H1 (cell line): Measurements from ENCODE around the gene SPPL2B. TPM values are rescaled to one million over a fixed set of nuclear protein-coding genes. Genes with fewer than 3 reads are reported as not detected.

Experiments
- CTCF ChIA-PET: fragments of 300-600 bp; sonication (Branson Sonifier 250); formaldehyde crosslinking; loops from one replicate; lab custom pipeline; 2021; ENCODE audit not compliant: partially characterized antibody; lab: Charles Lee
- POLR2A ChIA-PET: fragments of 300-600 bp; sonication (Branson Sonifier 250); formaldehyde crosslinking; loops from one replicate; lab custom pipeline; 2021; ENCODE audit warnings: inconsistent platforms; ENCODE audit not compliant: partially characterized antibody; lab: Charles Lee
- DNase-seq, 2 experiments: peaks; one replicate each; pipeline versions ENCODE4 v3.0.0 to v3.0.0-alpha.2; 2010 to 2022; ENCODE audit warnings: low spot score in 2 of 2, low read depth in 1 of 2, mixed read lengths in 1 of 2
- FAIRE-seq: peaks from 2 replicates; lab custom pipeline; 2011; peaks lifted over from hg19 to GRCh38; lab: Jason Lieb, UNC
- H2AFZ ChIP-seq: 2 replicates; pipeline ENCODE4 v1.8.1; 2012; ENCODE audit warnings: low read length, inconsistent platforms
- H2AK5ac ChIP-seq: 2 replicates; pipeline ENCODE4 v1.6.1; 2013; ENCODE audit warnings: low read depth, low read length
- H2BK120ac ChIP-seq: replicated peaks from 2 replicates; pipeline ENCODE3; 2013; ENCODE audit warnings: low read depth, low read length, inconsistent platforms
- H2BK12ac ChIP-seq: 2 replicates; pipeline ENCODE4 v1.6.1; 2013; ENCODE audit warnings: low read depth, low read length
- H2BK15ac ChIP-seq: 2 replicates; pipeline ENCODE4 v1.6.1; 2013; ENCODE audit warnings: low read length
- H2BK20ac ChIP-seq: 2 replicates; pipeline ENCODE4 v1.6.1; 2013; ENCODE audit warnings: low read length
- H2BK5ac ChIP-seq: 2 replicates; pipeline ENCODE4 v1.6.1; 2013; ENCODE audit warnings: low read depth, low read length
- H3K14ac ChIP-seq: 2 replicates; pipeline ENCODE4 v1.6.1; 2013; ENCODE audit warnings: inconsistent platforms; ENCODE audit not compliant: insufficient read length
- H3K18ac ChIP-seq: 2 replicates; pipeline ENCODE4 v1.6.1; 2013; ENCODE audit warnings: low read length; ENCODE audit errors: extremely low read depth
- H3K23ac ChIP-seq: 2 replicates; pipeline ENCODE4 v1.6.1; 2013; ENCODE audit warnings: inconsistent platforms; ENCODE audit not compliant: insufficient read length
- H3K23me2 ChIP-seq: 2 replicates; pipeline ENCODE4 v1.6.1; 2013; ENCODE audit warnings: low read depth, low read length
- H3K27ac ChIP-seq: 2 replicates; pipeline ENCODE4 v1.6.1; 2011; ENCODE audit warnings: low read depth, low read length, inconsistent platforms
- H3K27me3 ChIP-seq, 4 experiments: replicated peaks in 1 of 4; 1 replicate in 1 of 4; 2 replicates in 3 of 4; pipeline versions ENCODE4 v1.6.1 to v1.8.1; 2011 to 2013; ENCODE audit warnings: low read length in 3 of 4, mild to moderate bottlenecking in 3 of 4, inconsistent platforms in 2 of 4, mixed read lengths in 2 of 4, moderate library complexity in 1 of 4; ENCODE audit not compliant: control insufficient read depth in 3 of 4, insufficient read depth in 3 of 4; ENCODE audit errors: extremely low read depth in 1 of 4
- H3K36me3 ChIP-seq, 4 experiments: 2 replicates each; pipeline versions ENCODE4 v1.6.1 to v1.8.1; 2011 to 2013; ENCODE audit warnings: mild to moderate bottlenecking in 4 of 4, low read length in 3 of 4, moderate library complexity in 2 of 4, control low read depth in 1 of 4, inconsistent platforms in 1 of 4; ENCODE audit not compliant: insufficient read depth in 4 of 4, control insufficient read depth in 2 of 4
- H3K4ac ChIP-seq: replicated peaks from 2 replicates; pipeline ENCODE3; 2013; ENCODE audit warnings: low read length, low read depth, mixed read lengths, inconsistent platforms; ENCODE audit not compliant: insufficient read length
- H3K4me1 ChIP-seq, 4 experiments: replicated peaks in 1 of 4; 1 replicate in 1 of 4; 2 replicates in 3 of 4; pipeline versions ENCODE4 v1.6.1 to v1.8.1; 2011 to 2013; ENCODE audit warnings: low read length in 3 of 4, inconsistent platforms in 2 of 4, mixed read lengths in 1 of 4; ENCODE audit not compliant: insufficient read depth in 4 of 4, control insufficient read depth in 3 of 4
- H3K4me2 ChIP-seq, 2 experiments: 2 replicates each; pipeline versions ENCODE4 v1.6.1 to v1.8.1; 2011 to 2013; ENCODE audit warnings: low read depth in 2 of 2, low read length in 2 of 2, control low read depth in 1 of 2, inconsistent platforms in 1 of 2, mild to moderate bottlenecking in 1 of 2; ENCODE audit not compliant: insufficient read depth in 1 of 2
- H3K4me3 ChIP-seq, 4 experiments: fragments of 200-600, 300-600 bp in 1 of 4; sonication (generic), shearing (Covaris generic), sonication (Bioruptor Twin) in 1 of 4; 2 replicates each; pipeline versions ENCODE4 v1.5.1 to v1.8.1; 2011 to 2016; ENCODE audit warnings: low read length in 4 of 4, low read depth in 3 of 4, control low read depth in 2 of 4, inconsistent platforms in 2 of 4, mild to moderate bottlenecking in 2 of 4, mixed read lengths in 1 of 4, moderate library complexity in 1 of 4; ENCODE audit not compliant: insufficient read depth in 2 of 4; ENCODE audit errors: extremely low read depth in 1 of 4
- H3K56ac ChIP-seq: replicated peaks from 2 replicates; pipeline ENCODE3; 2013; ENCODE audit warnings: low read depth, mild to moderate bottlenecking, mixed read lengths, low read length, inconsistent platforms; ENCODE audit not compliant: insufficient read length
- H3K79me1 ChIP-seq: 2 replicates; pipeline ENCODE4 v1.6.1; 2013; ENCODE audit warnings: low read depth, low read length, control low read depth
- H3K79me2 ChIP-seq, 2 experiments: 2 replicates each; pipeline versions ENCODE4 v1.6.1 to v1.8.1; 2012 to 2013; ENCODE audit warnings: low read length in 2 of 2, mild to moderate bottlenecking in 2 of 2, inconsistent platforms in 1 of 2; ENCODE audit not compliant: insufficient read depth in 2 of 2, control insufficient read depth in 1 of 2
- H3K9ac ChIP-seq, 4 experiments: replicated peaks in 1 of 4; 1 replicate in 1 of 4; 2 replicates in 3 of 4; pipeline versions ENCODE4 v1.6.1 to v1.8.1; 2011 to 2013; ENCODE audit warnings: low read depth in 3 of 4, low read length in 3 of 4, control low read depth in 2 of 4, mild to moderate bottlenecking in 2 of 4, moderate library complexity in 2 of 4, inconsistent platforms in 1 of 4; ENCODE audit errors: extremely low read depth in 1 of 4
- H3K9me3 ChIP-seq, 2 experiments: 2 replicates each; pipeline versions ENCODE4 v1.6.1 to v1.8.1; 2012 to 2013; ENCODE audit warnings: mild to moderate bottlenecking in 2 of 2, moderate library complexity in 2 of 2, control low read depth in 1 of 2, inconsistent platforms in 1 of 2, low read depth in 1 of 2, low read length in 1 of 2, mixed read lengths in 1 of 2; ENCODE audit not compliant: insufficient read depth in 2 of 2
- H4K20me1 ChIP-seq, 2 experiments: replicated peaks in 1 of 2; 2 replicates each; pipeline versions ENCODE3 to v1.8.1; 2011 to 2013; ENCODE audit warnings: inconsistent platforms in 2 of 2, low read length in 2 of 2, mild to moderate bottlenecking in 1 of 2; ENCODE audit not compliant: insufficient read depth in 2 of 2, control insufficient read depth in 1 of 2
- H4K5ac ChIP-seq: 2 replicates; pipeline ENCODE4 v1.6.1; 2013; ENCODE audit warnings: low read length, low read depth, mixed read lengths, inconsistent platforms; ENCODE audit not compliant: insufficient read length
- H4K8ac ChIP-seq: 2 replicates; pipeline ENCODE4 v1.8.0; 2013; ENCODE audit warnings: mild to moderate bottlenecking, moderate library complexity, low read length, inconsistent platforms; ENCODE audit not compliant: insufficient read depth; ENCODE audit errors: extremely low read depth
- H4K91ac ChIP-seq: replicated peaks from 2 replicates; pipeline ENCODE3; 2013; ENCODE audit warnings: low read length, mixed read lengths, inconsistent platforms; ENCODE audit not compliant: insufficient read length
- BRCA1 ChIP-seq: IDR thresholded peaks from 2 replicates; pipeline ENCODE4 v1.6.1; 2012; ENCODE audit warnings: low read depth, low read length, improper control_type of control experiment
- HDAC6 ChIP-seq: IDR thresholded peaks from one replicate; pipeline ENCODE4 v1.7.1; 2012; ENCODE audit warnings: low read depth, mild to moderate bottlenecking, inconsistent platforms, low read length, moderate library complexity
- PHF8 ChIP-seq: fragments of 200-600 bp; sonication (generic); conservative IDR thresholded peaks from 2 replicates; pipeline ENCODE4 v1.7.1; 2012; ENCODE audit warnings: low read depth, mild to moderate bottlenecking, inconsistent platforms, low read length, moderate library complexity
- POLR2AphosphoS5 ChIP-seq: IDR thresholded peaks from 2 replicates; pipeline ENCODE4 v1.6.1; 2011; ENCODE audit warnings: low read depth, low read length
- SAP30 ChIP-seq: fragments of 300-600 bp; sonication (generic); IDR thresholded peaks from 2 replicates; pipeline ENCODE4 v1.7.1; 2012; ENCODE audit warnings: low read length, moderate library complexity, mild to moderate bottlenecking, inconsistent platforms; ENCODE audit not compliant: insufficient read depth, insufficient replicate concordance
- SIRT6 ChIP-seq: IDR thresholded peaks from one replicate; pipeline ENCODE4 v1.7.1; 2012; ENCODE audit warnings: low read length, inconsistent platforms
- SP4 ChIP-seq: IDR thresholded peaks from 2 replicates; pipeline ENCODE4 v1.6.1; 2012; ENCODE audit warnings: low read length, inconsistent platforms
- SRF ChIP-seq: IDR thresholded peaks from 2 replicates; pipeline ENCODE4 v1.6.1; 2011; ENCODE audit warnings: mild to moderate bottlenecking, low read depth, low read length, moderate library complexity
- TAF7 ChIP-seq: optimal IDR thresholded peaks from 2 replicates; pipeline ENCODE3; 2011; ENCODE audit warnings: low read depth, mild to moderate bottlenecking, inconsistent platforms, low read length, moderate library complexity, borderline replicate concordance
- WGBS, 2 experiments: shearing (Covaris generic) in 1 of 2; methylation state at CpG; one replicate each; pipeline versions ENCODE4 v1.1.6 to v1.1.7; 2013 to 2015; ENCODE audit warnings: low lambda C conversion rate in 2 of 2, mixed read lengths in 2 of 2, inconsistent platforms in 1 of 2, low coverage in 1 of 2, missing lambda C conversion rate in 1 of 2; ENCODE audit not compliant: insufficient replicate concordance in 2 of 2, insufficient coverage in 1 of 2, insufficient read length in 1 of 2; ENCODE audit errors: extremely low coverage in 1 of 2, missing lambda C conversion rate in 1 of 2; 5-methylcytosine and 5-hydroxymethylcytosine counted together
- polyA plus RNA-seq, 7 experiments: library from polyadenylated mRNA; depleted of rRNA in 3 of 7; stranded (reverse) in 5 of 7; unstranded in 2 of 7; fragments of >200 nt in 5 of 7; fragments of 200-250 nt in 2 of 7; gene quantifications; 1 replicate in 5 of 7; 2 replicates in 1 of 7; 4 replicates in 1 of 7; pipeline versions ENCODE4 v1.2.1 to v1.2.3, GENCODE V29; 2011 to 2013; ENCODE audit warnings: missing spikeins in 2 of 7, mixed read lengths in 2 of 7
- total RNA-seq: library from RNA; stranded (reverse); fragmentation: NEBNext Ultra II Directional; extraction: Animal tissue kit (Norgen Biotek cat#: 25700); gene quantifications from 2 replicates; pipeline ENCODE4 v1.2.1, GENCODE V29; 2021
- TF ChIP-seq, protein P1 (sequence below): IDR thresholded peaks from 2 replicates; pipeline ENCODE4 v1.6.1; 2012; ENCODE audit warnings: low read length, inconsistent platforms

SPPL2B gene
- total and polyA plus RNA-seq, 2 of the 8 experiments (the other 6 are each of a cell fraction or from before 2014, with no cell fraction given): 34.8 to 55.7 TPM

DNA sequence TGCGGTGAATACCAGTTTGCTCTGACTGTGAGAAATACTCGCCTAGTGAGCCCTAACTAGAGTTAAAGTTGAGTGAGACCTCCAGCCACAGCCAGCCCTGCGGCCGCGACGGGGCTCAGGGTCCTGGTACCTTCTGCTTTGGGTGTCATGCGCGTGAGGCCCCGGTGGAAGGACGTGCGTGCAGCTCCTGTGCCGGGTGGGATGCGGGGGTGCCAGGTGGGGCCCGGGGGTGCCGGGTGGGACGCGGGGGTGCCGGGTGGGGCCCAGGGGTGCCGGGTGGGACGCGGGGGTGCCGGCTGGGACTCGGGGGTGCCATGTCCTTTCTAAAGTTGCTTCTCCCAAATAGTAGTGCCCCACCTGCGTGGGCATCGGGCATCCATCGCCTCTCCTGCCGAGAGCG lies 23.1 kb downstream of the SPPL2B start:
- 92% methylated on average over 5 of the region's 28 CpGs; no CpG with 5 or more reads in 1 of the 2 experiments for WGBS, 2 experiments
- no peak overlapping the region for H2BK12ac ChIP-seq
- no peak overlapping the region for H2BK15ac ChIP-seq
- no peak overlapping the region for H3K4me2 ChIP-seq
- no peak overlapping the region for H3K4me3 ChIP-seq
- no peaks in the 10 kb centered on the region for H3K4me1 ChIP-seq
- no peak overlapping the region for H2AK5ac ChIP-seq
- H3K18ac ChIP-seq: no peak overlapping the region
- H2BK120ac ChIP-seq: no peak overlapping the region
- H2BK5ac ChIP-seq: no peak overlapping the region
- no peak overlapping the region for H3K14ac ChIP-seq
- H4K8ac ChIP-seq: no peak overlapping the region
- H2BK20ac ChIP-seq: no peak overlapping the region
- no peaks in the 10 kb centered on the region for H3K9me3 ChIP-seq
- ChIA-PET POLR2A (interaction anchor here (0.5 to 1.1 kb wide), 3 partner anchors 20 to 243 kb away, joined by 3 to 4 read pairs (median 3); no protein-coding TSS in a partner anchor), CTCF (interaction anchor here (1.2 to 1.4 kb wide), 3 partner anchors 35 to 329 kb away, joined by 3 read pairs; no protein-coding TSS in a partner anchor)
- no peak overlapping the region for H3K9ac ChIP-seq
- H4K91ac ChIP-seq: no peak overlapping the region
- FAIRE-seq: no peak
- H3K79me2 ChIP-seq: no peaks in the 10 kb centered on the region
- no peak overlapping the region for H3K23ac ChIP-seq
- H4K20me1 ChIP-seq: peaks cover 0 to 6% of the 10 kb centered on the region in 2 experiments
- no peak overlapping the region for H3K4ac ChIP-seq
- no peak for DNase-seq
- peaks cover 0 to 7% (median 2%) of the 10 kb centered on the region in 4 experiments; a peak in 3 of 8 replicates for H3K36me3 ChIP-seq
- H3K27ac ChIP-seq: no peak overlapping the region
- no peaks in the 10 kb centered on the region for H3K79me1 ChIP-seq
- peaks cover 1% of the 10 kb centered on the region; the same call in 1 of the 2 replicates for H3K23me2 ChIP-seq
- no peak overlapping the region for H3K56ac ChIP-seq
- no peaks in the 10 kb centered on the region for H3K27me3 ChIP-seq
- H4K5ac ChIP-seq: no peak overlapping the region
- H2AFZ ChIP-seq: no peak overlapping the region
- TF ChIP-seq SAP30 (no peak), SRF (no peak), PHF8 (no peak), TAF7 (no peak), POLR2AphosphoS5 (no peak), SIRT6 (no peak), SP4 (no peak), HDAC6 (no peak), BRCA1 (no peak)
- TF ChIP-seq, protein P1, sequence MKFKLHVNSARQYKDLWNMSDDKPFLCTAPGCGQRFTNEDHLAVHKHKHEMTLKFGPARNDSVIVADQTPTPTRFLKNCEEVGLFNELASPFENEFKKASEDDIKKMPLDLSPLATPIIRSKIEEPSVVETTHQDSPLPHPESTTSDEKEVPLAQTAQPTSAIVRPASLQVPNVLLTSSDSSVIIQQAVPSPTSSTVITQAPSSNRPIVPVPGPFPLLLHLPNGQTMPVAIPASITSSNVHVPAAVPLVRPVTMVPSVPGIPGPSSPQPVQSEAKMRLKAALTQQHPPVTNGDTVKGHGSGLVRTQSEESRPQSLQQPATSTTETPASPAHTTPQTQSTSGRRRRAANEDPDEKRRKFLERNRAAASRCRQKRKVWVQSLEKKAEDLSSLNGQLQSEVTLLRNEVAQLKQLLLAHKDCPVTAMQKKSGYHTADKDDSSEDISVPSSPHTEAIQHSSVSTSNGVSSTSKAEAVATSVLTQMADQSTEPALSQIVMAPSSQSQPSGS: no peak
